ENCODE data around the gene FFAR4. TPM values are rescaled to one million over a fixed set of nuclear protein-coding genes. Genes with fewer than 3 reads are reported as not detected.

FFAR4 gene
- total and polyA plus RNA-seq, 2 of the 8 experiments (the other 6 are each of a cell fraction or from before 2014, with no cell fraction given): not detected

- TF ChIP-seq CHD7 (IDR thresholded peaks at IDR 0.05; ENCODE audit: insufficient replicate concordance, low read length) (no peak), SP2 (IDR thresholded peaks at IDR 0.05; ENCODE audit: low read length) (no peak)
These were observed 24.1 kb upstream of the FFAR4 start (continued) for GRCh38 chr10:93542358-93542791.

Data from H1 (cell line).